GM18861 (cell line): ENCODE data around the gene CHFR.
"Not testable (repeated sequence)": the region's sequence is repeated elsewhere in the genome, so short reads cannot be mapped to it uniquely, and the experiment has no call there.

Experiments
- ATAC-seq: cut with Tn5 transposase; IDR thresholded peaks from one replicate; pipeline ENCODE4 v1.9.1; 2021; ENCODE audit not compliant: unreplicated experiment

CHFR gene

DNA sequence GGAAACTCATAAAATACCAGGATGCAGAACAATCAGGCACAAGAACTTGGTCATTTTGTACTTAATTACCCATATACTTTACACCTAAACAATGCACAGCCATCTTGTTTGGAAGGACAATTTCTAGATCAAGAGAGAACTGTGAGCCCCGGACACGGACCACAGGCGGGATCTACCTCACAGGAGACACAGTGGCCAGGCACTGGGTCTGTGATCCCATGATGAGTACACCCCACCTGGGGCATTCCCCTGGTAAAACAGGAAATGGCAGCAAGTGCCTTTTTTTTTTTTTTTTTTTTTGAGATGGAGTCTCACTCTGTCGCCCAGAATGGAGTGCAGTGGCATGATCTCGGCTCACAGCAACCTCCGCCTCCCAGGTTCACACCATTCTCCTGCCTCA, 74.0 kb downstream of the CHFR start:
- ATAC-seq: no peak

GRCh38 chr12:132812631-132813305, 74.6 kb downstream of the CHFR start:
- ATAC-seq: no peak

DNA sequence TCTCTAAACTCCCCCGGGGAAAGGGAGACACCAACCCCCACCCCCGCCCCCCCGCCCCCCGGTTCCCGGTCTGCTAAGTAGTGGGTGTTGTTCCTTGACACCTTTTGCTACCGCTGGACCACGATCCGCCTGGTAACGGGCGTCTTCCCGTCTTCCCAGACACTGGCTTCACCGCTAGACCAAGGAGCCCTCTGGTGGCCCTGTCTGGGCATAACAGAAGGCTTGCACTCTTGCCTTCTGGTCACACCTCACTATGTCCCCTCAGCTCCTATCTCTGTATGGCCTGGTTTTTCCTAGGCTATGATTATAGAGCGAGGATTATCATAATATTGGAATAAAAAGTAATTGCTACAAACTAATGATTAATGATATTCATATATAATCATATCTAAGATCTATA, 78.0 kb downstream of the CHFR start:
- not testable (repeated sequence) for ATAC-seq

DNA sequence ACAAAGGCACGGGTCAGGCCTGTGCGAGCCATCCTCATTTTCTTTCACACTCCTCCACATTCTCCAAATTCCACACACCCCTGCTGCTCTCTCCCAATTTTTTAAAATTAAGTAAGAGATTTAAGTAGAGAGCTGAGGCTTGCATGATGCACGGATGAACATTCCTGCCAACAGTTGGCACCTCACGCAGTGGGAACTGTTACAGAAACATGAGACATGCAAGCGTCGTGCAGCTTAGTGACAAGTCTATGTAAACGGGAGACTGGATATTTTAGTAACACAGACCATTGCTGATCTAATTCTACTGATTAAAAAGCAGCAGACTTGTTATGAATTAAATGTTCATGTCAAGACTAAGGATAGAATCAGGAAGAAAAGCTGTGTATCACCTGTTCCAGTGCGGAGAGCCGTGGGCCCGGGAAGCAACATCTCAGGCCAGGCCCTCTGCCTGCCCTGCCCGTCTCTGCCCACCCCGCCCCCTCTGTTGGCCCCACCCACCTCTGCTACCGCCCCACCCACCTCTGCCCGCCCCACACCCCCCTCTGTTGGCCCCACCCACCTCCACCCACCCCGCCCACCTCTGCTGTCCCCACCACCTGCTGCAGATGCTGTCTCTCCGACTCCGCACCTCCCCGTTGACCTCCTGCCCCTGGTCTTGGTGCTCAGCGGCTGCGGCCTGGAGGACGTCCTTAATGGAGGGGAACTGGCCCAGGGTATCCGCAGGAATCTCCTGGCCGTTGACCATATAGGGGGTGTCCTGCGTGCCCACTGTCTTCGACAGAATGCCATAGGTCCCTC, 79.9 kb downstream of the CHFR start:
- ATAC-seq: no peak

- ATAC-seq: no peak
Observed at GRCh38 chr12:132806857-132807256, 80.5 kb downstream of the CHFR start.

DNA sequence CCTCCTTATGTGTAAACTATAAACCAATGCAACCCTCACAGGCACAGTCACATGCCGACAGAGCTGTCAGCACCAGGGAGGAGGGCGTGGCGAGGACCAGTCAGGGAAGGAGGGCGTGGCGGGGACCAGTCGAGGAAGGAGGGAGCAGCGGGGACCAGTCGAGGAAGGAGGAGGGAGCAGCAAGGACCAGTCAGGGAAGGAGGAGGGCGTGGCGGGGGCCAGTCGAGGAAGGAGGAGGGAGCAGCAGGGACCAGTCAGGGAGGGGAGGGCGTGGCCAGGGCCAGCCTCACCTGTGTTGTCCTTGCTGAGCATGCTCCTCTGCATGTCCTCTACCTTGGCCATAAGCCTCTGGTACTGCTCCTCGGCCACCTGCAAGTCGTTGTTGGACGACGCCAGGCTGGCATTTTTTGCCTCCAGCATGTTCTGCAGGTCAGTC, 83.0 kb downstream of the CHFR start:
- no peak for ATAC-seq

DNA sequence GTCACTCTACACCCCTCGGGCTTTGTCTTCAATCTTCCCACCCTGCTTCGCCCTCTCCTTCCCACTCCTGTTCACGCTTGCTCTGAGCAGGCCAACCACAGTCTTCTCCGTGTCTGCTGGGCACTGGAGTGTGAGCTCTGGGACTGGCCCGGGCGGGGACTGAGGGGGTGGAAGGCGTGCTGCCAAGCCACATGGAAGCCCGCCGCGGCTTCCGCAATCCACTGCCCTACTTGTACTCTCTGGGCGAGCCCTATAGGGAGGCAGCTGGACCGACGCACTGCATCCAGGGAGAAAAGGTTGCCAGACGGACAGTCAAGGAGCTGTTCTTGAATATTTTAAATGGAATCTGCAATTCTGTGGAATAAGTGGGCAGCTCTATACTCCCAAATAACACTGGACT, 83.5 kb downstream of the CHFR start:
- no peak for ATAC-seq

GRCh38 chr12:132803125-132803524, 84.3 kb downstream of the CHFR start:
- no peak for ATAC-seq

- ATAC-seq: no peak
Observed at GRCh38 chr12:132801741-132802140, 85.7 kb downstream of the CHFR start.

GRCh38 chr12:132798836-132799235, 88.6 kb downstream of the CHFR start:
- no peak for ATAC-seq

- ATAC-seq: no peak
Observed at GRCh38 chr12:132797820-132798570, 89.4 kb downstream of the CHFR start.

DNA sequence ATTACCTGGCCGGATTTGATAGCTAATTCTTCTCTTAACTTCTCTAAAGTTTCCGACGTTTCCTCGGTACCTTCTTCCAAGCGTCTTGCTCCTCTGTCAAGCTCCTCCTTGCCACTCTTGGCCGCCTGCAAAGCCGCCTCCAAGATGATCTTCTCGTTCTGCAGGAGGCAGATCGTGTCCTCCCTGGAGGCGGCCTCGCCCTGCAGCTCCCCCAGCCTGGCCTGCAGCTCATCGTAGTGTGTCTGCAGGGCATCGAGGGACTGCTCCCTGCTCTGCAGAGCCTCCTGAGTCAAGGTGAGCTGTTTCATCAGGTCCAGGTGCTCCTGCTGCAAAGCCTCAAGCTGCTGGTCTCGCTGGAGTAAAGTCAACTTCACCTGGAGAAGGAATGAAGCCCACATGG, 91.6 kb downstream of the CHFR start:
- ATAC-seq: no peak

DNA sequence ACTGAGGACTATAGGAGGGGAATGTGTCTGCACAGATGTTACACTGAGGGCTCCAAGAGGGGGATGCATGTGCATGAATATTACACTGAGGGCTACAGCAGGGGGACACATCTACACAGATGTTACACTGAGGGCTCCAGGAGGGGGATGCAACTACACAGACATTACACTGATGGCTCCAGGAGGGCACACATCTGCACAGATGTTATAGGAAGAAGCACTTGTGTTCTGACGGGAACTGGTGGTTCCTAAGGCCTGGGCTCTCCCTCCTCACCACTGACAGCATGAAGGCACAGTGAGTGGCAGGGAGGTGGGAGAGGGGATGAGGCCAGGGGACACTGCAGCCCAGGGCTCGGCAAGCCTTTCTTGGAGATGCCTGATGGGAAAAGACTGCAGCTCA, 95.5 kb downstream of the CHFR start:
- ATAC-seq: not testable (repeated sequence)

DNA sequence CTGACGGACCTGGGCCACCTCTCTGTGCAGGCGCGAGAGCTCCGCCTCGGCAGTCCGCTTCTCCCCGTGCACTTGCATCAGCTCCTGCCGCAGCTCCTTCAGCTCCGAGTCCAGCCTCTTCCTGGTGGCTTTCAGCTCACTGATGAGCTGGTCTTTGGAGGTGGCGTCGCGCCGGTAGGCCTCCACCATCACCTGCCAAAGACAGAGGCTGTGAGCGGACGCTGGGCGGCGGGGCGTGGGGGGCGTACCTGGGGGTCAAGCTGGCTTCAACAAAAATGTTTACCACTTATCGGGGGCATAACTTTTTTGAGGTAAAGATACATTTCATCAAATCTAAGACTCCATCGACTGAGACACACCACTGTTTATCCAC, 98.3 kb downstream of the CHFR start:
- no peak for ATAC-seq

- no peak for ATAC-seq
Observed at GRCh38 chr12:132788375-132789098, 98.9 kb downstream of the CHFR start.

- ATAC-seq: no peak
Observed at GRCh38 chr12:132787877-132788276, 99.5 kb downstream of the CHFR start.

DNA sequence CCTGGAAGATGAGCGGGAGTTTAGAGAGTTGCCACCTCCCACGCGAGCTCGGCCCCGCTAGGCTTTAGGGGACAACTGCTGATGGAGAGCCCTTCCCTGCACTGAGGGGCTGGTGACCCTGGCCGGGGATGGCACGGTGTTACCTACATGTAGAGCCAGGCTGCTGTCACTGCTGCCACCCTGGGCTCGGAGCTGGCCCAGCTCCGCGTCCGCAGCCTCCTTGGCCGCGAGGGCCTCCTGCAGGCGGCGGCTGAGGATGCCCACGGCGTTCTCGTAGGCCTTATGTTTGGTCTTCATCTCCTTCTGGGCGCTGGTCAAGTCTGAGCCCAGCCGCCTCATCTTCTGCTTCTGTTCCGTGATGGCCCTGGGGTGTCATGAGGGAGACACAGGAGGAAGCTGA, 101.2 kb downstream of the CHFR start:
- no peak for ATAC-seq

GRCh38 chr12:132784580-132784979, 102.8 kb downstream of the CHFR start:
- ATAC-seq: no peak

DNA sequence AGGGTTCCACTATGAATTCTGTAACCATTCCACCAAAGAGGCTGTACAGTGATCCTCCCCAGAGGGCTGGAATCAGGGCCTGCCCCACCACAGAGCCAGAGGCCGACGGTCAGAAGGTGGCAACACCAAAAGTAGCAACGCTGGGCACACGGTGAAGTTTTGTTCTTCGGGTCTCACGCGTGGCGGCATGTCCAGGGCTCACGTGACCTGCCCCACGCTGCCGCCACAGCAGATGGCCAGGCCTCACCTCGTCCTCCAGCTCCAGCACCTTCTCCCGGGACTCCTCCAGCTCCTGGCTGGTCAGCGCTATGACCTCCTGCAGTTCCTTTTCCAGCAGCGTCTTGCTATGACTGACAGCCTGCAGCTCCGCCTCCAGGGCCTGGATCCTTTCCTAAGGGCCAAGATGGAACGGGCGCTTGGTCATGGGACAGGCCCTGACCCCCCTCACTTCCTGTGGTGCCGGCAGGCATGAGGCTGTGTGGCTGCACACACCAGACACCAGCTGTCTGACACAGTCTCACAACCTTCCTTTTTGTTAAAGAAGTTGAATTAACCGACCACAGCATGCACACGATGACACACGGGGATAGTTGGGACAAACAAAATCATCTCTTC, 103.4 kb downstream of the CHFR start:
- no peak for ATAC-seq
